IMR-90 (cell line): ENCODE data around the gene KRTAP12-2. TPM values are rescaled to one million over a fixed set of nuclear protein-coding genes. Genes with fewer than 3 reads are reported as not detected.

Experiments
- ATAC-seq: fragments of 200-7000 bp; cut with Tn5 transposase; 2 replicates; pipeline ENCODE4 v1.9.1; 2020; ENCODE audit warnings: low read depth, mild to moderate bottlenecking, moderate library complexity
- BruUV-seq: library from RNA; stranded (reverse); fragments of 400-500 nt; replicated peaks from 2 replicates; lab custom pipeline; 2021; lab: Mats Ljungman, UMichigan
- CTCF ChIA-PET: fragments of 300-600 bp; formaldehyde crosslinking; extraction: SDS; loops from one replicate; lab custom pipeline; 2021; ENCODE audit warnings: antibody characterized with exemption; lab: Yijun Ruan, JAX
- POLR2A ChIA-PET: fragments of 300-600 bp; sonication (Branson Sonifier 250); formaldehyde crosslinking; loops from one replicate; lab custom pipeline; 2022; ENCODE audit warnings: antibody characterized with exemption; ENCODE audit not compliant: unreplicated experiment; lab: Charles Lee
- DNase-seq: peaks from one replicate; pipeline ENCODE4 v3.0.0; 2013
- H2AFZ ChIP-seq: replicated peaks from 2 replicates; pipeline ENCODE3; 2013; ENCODE audit warnings: low read length, mild to moderate bottlenecking; ENCODE audit not compliant: poor library complexity
- H2AK5ac ChIP-seq: 2 replicates; pipeline ENCODE4 v1.6.1; 2013; ENCODE audit warnings: low read depth, low read length, inconsistent platforms
- H2AK9ac ChIP-seq: replicated peaks from 2 replicates; pipeline ENCODE3; 2013; ENCODE audit warnings: mild to moderate bottlenecking, low read depth, low read length, moderate library complexity; ENCODE audit not compliant: poor library complexity
- H2BK120ac ChIP-seq: 2 replicates; pipeline ENCODE4 v1.6.1; 2013; ENCODE audit warnings: low read depth, low read length, inconsistent platforms
- H2BK15ac ChIP-seq: 3 replicates; pipeline ENCODE4 v1.6.1; 2013; ENCODE audit warnings: low read depth, low read length, inconsistent platforms
- H2BK20ac ChIP-seq: 2 replicates; pipeline ENCODE4 v1.6.1; 2013; ENCODE audit warnings: low read depth, mild to moderate bottlenecking, inconsistent platforms, low read length, moderate library complexity
- H2BK5ac ChIP-seq: 2 replicates; pipeline ENCODE4 v1.6.1; 2013; ENCODE audit warnings: mild to moderate bottlenecking, low read depth, low read length, inconsistent platforms; ENCODE audit not compliant: poor library complexity, severe bottlenecking
- H3K14ac ChIP-seq: replicated peaks from 2 replicates; pipeline ENCODE4 v1.6.1; 2013; ENCODE audit warnings: low read depth, low read length, inconsistent platforms
- H3K18ac ChIP-seq: 2 replicates; pipeline ENCODE4 v1.6.1; 2013; ENCODE audit warnings: low read depth, low read length, control low read depth
- H3K23ac ChIP-seq: 2 replicates; pipeline ENCODE4 v1.6.1; 2013; ENCODE audit warnings: low read depth, low read length, inconsistent platforms
- H3K27ac ChIP-seq: 2 replicates; pipeline ENCODE4 v1.5.1; 2013; ENCODE audit warnings: mild to moderate bottlenecking, control low read depth, low read length; ENCODE audit not compliant: insufficient read depth
- H3K27me3 ChIP-seq: 2 replicates; pipeline ENCODE4 v1.6.1; 2013; ENCODE audit warnings: low read length; ENCODE audit not compliant: control insufficient read depth, insufficient read depth
- H3K36me3 ChIP-seq: 2 replicates; pipeline ENCODE4 v1.6.1; 2013; ENCODE audit warnings: low read length, mixed read lengths; ENCODE audit not compliant: control insufficient read depth, insufficient read depth
- H3K4ac ChIP-seq: 2 replicates; pipeline ENCODE4 v1.6.1; 2013; ENCODE audit warnings: low read depth, low read length, inconsistent platforms
- H3K4me1 ChIP-seq: 2 replicates; pipeline ENCODE4 v1.6.1; 2013; ENCODE audit warnings: low read length, mixed read lengths; ENCODE audit not compliant: control insufficient read depth, insufficient read depth
- H3K4me2 ChIP-seq: 2 replicates; pipeline ENCODE4 v1.6.1; 2013; ENCODE audit warnings: low read depth, mild to moderate bottlenecking, control low read depth, low read length, moderate library complexity
- H3K4me3 ChIP-seq: 2 replicates; pipeline ENCODE4 v1.5.1; 2013; ENCODE audit warnings: low read depth, mild to moderate bottlenecking, control low read depth, low read length, moderate library complexity; ENCODE audit not compliant: insufficient read depth
- H3K56ac ChIP-seq: 2 replicates; pipeline ENCODE4 v1.6.1; 2013; ENCODE audit warnings: low read length, inconsistent platforms; ENCODE audit not compliant: insufficient read depth; ENCODE audit errors: extremely low read depth
- H3K79me1 ChIP-seq, 2 experiments: 2 replicates each; pipeline ENCODE4 v1.6.1; 2013; ENCODE audit warnings: low read length in 2 of 2, inconsistent platforms in 1 of 2, low read depth in 1 of 2
- H3K9ac ChIP-seq: 2 replicates; pipeline ENCODE4 v1.6.1; 2013; ENCODE audit warnings: low read depth, low read length, control low read depth
- H3K9me1 ChIP-seq: 2 replicates; pipeline ENCODE4 v1.6.1; 2013; ENCODE audit warnings: low read length, inconsistent platforms; ENCODE audit not compliant: insufficient read depth
- H3K9me3 ChIP-seq: 2 replicates; pipeline ENCODE4 v1.6.1; 2013; ENCODE audit warnings: low read length; ENCODE audit not compliant: control insufficient read depth, insufficient read depth
- H4K20me1 ChIP-seq: 2 replicates; pipeline ENCODE4 v1.6.1; 2013; ENCODE audit warnings: low read length, inconsistent platforms; ENCODE audit not compliant: insufficient read depth
- H4K5ac ChIP-seq: 2 replicates; pipeline ENCODE4 v1.6.1; 2013; ENCODE audit warnings: mild to moderate bottlenecking, low read depth, low read length, control low read depth
- H4K8ac ChIP-seq, 2 experiments: 2 replicates each; pipeline ENCODE4 v1.6.1; 2013; ENCODE audit warnings: low read depth in 2 of 2, low read length in 2 of 2, control low read depth in 1 of 2, inconsistent platforms in 1 of 2
- H4K91ac ChIP-seq: 2 replicates; pipeline ENCODE4 v1.6.1; 2013; ENCODE audit warnings: low read depth, low read length, inconsistent platforms; ENCODE audit not compliant: insufficient read depth
- BHLHE40 ChIP-seq: fragments of 150-350 bp; IDR thresholded peaks from 2 replicates; pipeline ENCODE4 v1.6.1; 2016; ENCODE audit warnings: mild to moderate bottlenecking, low read depth, low read length
- CEBPB ChIP-seq: IDR thresholded peaks from 2 replicates; pipeline ENCODE4 v1.6.1; 2012; ENCODE audit warnings: low read depth, low read length, improper control_type of control experiment
- CHD1 ChIP-seq: IDR thresholded peaks from 2 replicates; pipeline ENCODE4 v1.6.1; 2012; ENCODE audit warnings: low read depth, low read length, improper control_type of control experiment
- FOS ChIP-seq: fragments of 150-350 bp; IDR thresholded peaks from 2 replicates; pipeline ENCODE4 v1.6.1; 2016; ENCODE audit warnings: low read depth, low read length
- MAFK ChIP-seq: IDR thresholded peaks from 2 replicates; pipeline ENCODE4 v1.6.1; 2012; ENCODE audit warnings: low read depth, low read length, improper control_type of control experiment
- MAZ ChIP-seq: IDR thresholded peaks from 2 replicates; pipeline ENCODE4 v1.6.1; 2012; ENCODE audit warnings: low read depth, mild to moderate bottlenecking, low read length, improper control_type of control experiment, moderate library complexity, borderline replicate concordance
- MXI1 ChIP-seq: IDR thresholded peaks from 2 replicates; pipeline ENCODE4 v1.6.1; 2012; ENCODE audit warnings: low read depth, mild to moderate bottlenecking, low read length, moderate library complexity, borderline replicate concordance
- NFE2L2 ChIP-seq: fragments of 150-350 bp; IDR thresholded peaks from 2 replicates; pipeline ENCODE4 v1.6.1; 2016; ENCODE audit warnings: low read depth, mild to moderate bottlenecking, low read length
- POLR2A ChIP-seq: IDR thresholded peaks from 2 replicates; pipeline ENCODE4 v1.6.1; 2012; ENCODE audit warnings: mild to moderate bottlenecking, low read depth, low read length
- RAD21 ChIP-seq: IDR thresholded peaks from 2 replicates; pipeline ENCODE4 v1.6.1; 2012; ENCODE audit warnings: low read length, improper control_type of control experiment
- RCOR1 ChIP-seq: IDR thresholded peaks from 2 replicates; pipeline ENCODE4 v1.6.1; 2012; ENCODE audit warnings: mild to moderate bottlenecking, low read length, improper control_type of control experiment; ENCODE audit not compliant: insufficient replicate concordance
- RFX5 ChIP-seq: IDR thresholded peaks from 2 replicates; pipeline ENCODE4 v1.8.0; 2012; ENCODE audit warnings: low read depth, mild to moderate bottlenecking, low read length, moderate library complexity
- SMC3 ChIP-seq: fragments of 150-350 bp; IDR thresholded peaks from 2 replicates; pipeline ENCODE4 v1.6.1; 2016; ENCODE audit warnings: low read depth, mild to moderate bottlenecking, antibody characterized with exemption, low read length, moderate library complexity
- WGBS, 2 experiments: methylation state at CpG; one replicate each; pipeline versions ENCODE4 v1.1.5 to v1.1.7; 2013; ENCODE audit warnings: missing lambda C conversion rate in 2 of 2; ENCODE audit not compliant: insufficient read length in 1 of 2; ENCODE audit errors: extremely low coverage in 2 of 2; 5-methylcytosine and 5-hydroxymethylcytosine counted together
- dilution Hi-C: fragments of 300-500 bp; cut with HindIII; formaldehyde crosslinking; loops from one replicate; pipeline ENCODE4 v1.14.3; 2018; ENCODE audit warnings: low sequenced_read_pairs; ENCODE audit not compliant: unreplicated experiment
- in situ Hi-C: fragments of 300-500 bp; cut with MboI; formaldehyde crosslinking; loops from 3 replicates; pipeline ENCODE4 v1.14.3; 2019; ENCODE audit warnings: low sequenced_read_pairs, inconsistent platforms, mixed read lengths
- intact Hi-C: fragments of 100-400 bp; cut with micrococcal nuclease; formaldehyde crosslinking; loops from 2 replicates; pipeline ENCODE4 v1.10.0; 2022
- polyA plus RNA-seq, 3 experiments: library from polyadenylated mRNA; depleted of rRNA; stranded (reverse); fragments of >200 nt; gene quantifications; 2 replicates each; pipeline ENCODE4 v1.2.3, GENCODE V29; 2012; ENCODE audit warnings: low replicate concordance in 1 of 3
- total RNA-seq: library from RNA; depleted of rRNA; stranded (reverse); fragments of >200 nt; gene quantifications from 2 replicates; pipeline ENCODE4 v1.2.3, GENCODE V29; 2012
- TF ChIP-seq, protein P1 (sequence below): conservative IDR thresholded peaks from 2 replicates; pipeline ENCODE4 v1.5.1; 2012; ENCODE audit warnings: mild to moderate bottlenecking, low read depth, low read length, improper control_type of control experiment
- TF ChIP-seq, protein P2 (sequence below): fragments of 150-350 bp; IDR thresholded peaks from 2 replicates; pipeline ENCODE4 v1.6.1; 2016; ENCODE audit warnings: low read depth, mild to moderate bottlenecking, low read length, moderate library complexity, borderline replicate concordance
- TF ChIP-seq, protein P3 (sequence below): fragments of 150-350 bp; IDR thresholded peaks from 2 replicates; pipeline ENCODE4 v1.6.1; 2017; ENCODE audit warnings: mild to moderate bottlenecking, antibody characterized with exemption, low read length, low read depth

Gene KRTAP12-2
- total and polyA plus RNA-seq, 2 of the 4 experiments (the other 2 are of a cell fraction): not detected

DNA sequence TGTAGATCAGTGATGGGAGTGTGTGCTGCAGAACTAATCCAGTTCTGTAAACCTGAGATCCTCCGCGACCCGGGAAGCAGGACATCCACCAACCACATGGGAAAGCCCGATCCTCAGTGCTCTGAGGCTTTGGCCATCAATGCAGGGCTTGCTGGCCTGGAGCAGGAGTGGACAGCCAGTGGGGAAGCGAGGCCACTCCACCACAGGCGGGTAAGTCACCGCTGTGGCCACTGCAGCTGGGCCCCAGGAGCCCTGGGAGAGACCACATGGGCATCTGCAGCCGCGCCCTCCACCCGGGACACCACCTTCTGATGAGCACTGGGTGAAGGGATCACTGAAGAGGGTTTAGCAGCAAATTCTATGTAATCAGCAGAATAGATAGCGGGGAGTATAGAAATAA is 14.4 kb upstream of the KRTAP12-2 start:
- ChIA-PET POLR2A (no interaction called here), CTCF (no interaction called here)
- no peaks in the 10 kb centered on the region for H3K9me1 ChIP-seq
- no peak overlapping the region for H4K8ac ChIP-seq
- no peak overlapping the region for H2AFZ ChIP-seq
- no peak overlapping the region for H4K91ac ChIP-seq
- no peaks in the 10 kb centered on the region for H3K79me1 ChIP-seq
- BruUV-seq: no TSS peak
- DNase-seq: no peak
- no peak overlapping the region for H2BK20ac ChIP-seq
- peaks cover 33% of the 10 kb centered on the region for H3K27me3 ChIP-seq
- H3K4me1 ChIP-seq: no peaks in the 10 kb centered on the region
- no peak overlapping the region for H2AK5ac ChIP-seq
- H3K4ac ChIP-seq: no peak overlapping the region
- no peak overlapping the region for H3K18ac ChIP-seq
- no peaks in the 10 kb centered on the region for H3K9me3 ChIP-seq
- no peak overlapping the region for H3K4me3 ChIP-seq
- dilution Hi-C loops (no loop called here), intact Hi-C loops (no loop called here), in situ Hi-C loops (no loop called here)
- no peak overlapping the region for H3K4me2 ChIP-seq
- no CpG with 5 or more reads among the region's 11 CpGs for WGBS, 2 experiments
- H2BK15ac ChIP-seq: no peak overlapping the region
- H3K14ac ChIP-seq: no peak overlapping the region
- no peak overlapping the region for H2BK5ac ChIP-seq
- no peak overlapping the region for H3K27ac ChIP-seq
- no peaks in the 10 kb centered on the region for H4K20me1 ChIP-seq
- H4K5ac ChIP-seq: no peak overlapping the region
- no peak for ATAC-seq
- H2BK120ac ChIP-seq: no peak overlapping the region
- H3K56ac ChIP-seq: no peak overlapping the region
- H3K23ac ChIP-seq: no peak overlapping the region
- no peak overlapping the region for H2AK9ac ChIP-seq
- TF ChIP-seq RCOR1 (no peak), MXI1 (no peak), NFE2L2 (no peak), RFX5 (no peak), POLR2A (no peak), RAD21 (no peak), MAZ (no peak), SMC3 (no peak), CEBPB (no peak), CHD1 (no peak), MAFK (no peak), FOS (no peak), BHLHE40 (no peak)
- TF ChIP-seq, protein P1, sequence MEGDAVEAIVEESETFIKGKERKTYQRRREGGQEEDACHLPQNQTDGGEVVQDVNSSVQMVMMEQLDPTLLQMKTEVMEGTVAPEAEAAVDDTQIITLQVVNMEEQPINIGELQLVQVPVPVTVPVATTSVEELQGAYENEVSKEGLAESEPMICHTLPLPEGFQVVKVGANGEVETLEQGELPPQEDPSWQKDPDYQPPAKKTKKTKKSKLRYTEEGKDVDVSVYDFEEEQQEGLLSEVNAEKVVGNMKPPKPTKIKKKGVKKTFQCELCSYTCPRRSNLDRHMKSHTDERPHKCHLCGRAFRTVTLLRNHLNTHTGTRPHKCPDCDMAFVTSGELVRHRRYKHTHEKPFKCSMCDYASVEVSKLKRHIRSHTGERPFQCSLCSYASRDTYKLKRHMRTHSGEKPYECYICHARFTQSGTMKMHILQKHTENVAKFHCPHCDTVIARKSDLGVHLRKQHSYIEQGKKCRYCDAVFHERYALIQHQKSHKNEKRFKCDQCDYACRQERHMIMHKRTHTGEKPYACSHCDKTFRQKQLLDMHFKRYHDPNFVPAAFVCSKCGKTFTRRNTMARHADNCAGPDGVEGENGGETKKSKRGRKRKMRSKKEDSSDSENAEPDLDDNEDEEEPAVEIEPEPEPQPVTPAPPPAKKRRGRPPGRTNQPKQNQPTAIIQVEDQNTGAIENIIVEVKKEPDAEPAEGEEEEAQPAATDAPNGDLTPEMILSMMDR: no peak
- TF ChIP-seq, protein P2, sequence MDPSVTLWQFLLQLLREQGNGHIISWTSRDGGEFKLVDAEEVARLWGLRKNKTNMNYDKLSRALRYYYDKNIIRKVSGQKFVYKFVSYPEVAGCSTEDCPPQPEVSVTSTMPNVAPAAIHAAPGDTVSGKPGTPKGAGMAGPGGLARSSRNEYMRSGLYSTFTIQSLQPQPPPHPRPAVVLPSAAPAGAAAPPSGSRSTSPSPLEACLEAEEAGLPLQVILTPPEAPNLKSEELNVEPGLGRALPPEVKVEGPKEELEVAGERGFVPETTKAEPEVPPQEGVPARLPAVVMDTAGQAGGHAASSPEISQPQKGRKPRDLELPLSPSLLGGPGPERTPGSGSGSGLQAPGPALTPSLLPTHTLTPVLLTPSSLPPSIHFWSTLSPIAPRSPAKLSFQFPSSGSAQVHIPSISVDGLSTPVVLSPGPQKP: no peak
- TF ChIP-seq, protein P3, sequence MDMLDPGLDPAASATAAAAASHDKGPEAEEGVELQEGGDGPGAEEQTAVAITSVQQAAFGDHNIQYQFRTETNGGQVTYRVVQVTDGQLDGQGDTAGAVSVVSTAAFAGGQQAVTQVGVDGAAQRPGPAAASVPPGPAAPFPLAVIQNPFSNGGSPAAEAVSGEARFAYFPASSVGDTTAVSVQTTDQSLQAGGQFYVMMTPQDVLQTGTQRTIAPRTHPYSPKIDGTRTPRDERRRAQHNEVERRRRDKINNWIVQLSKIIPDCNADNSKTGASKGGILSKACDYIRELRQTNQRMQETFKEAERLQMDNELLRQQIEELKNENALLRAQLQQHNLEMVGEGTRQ: no peak
- no peaks in the 10 kb centered on the region for H3K36me3 ChIP-seq
- no peak overlapping the region for H3K9ac ChIP-seq
